Lower lobe of right lung (tissue), 2 donors: Measurements from ENCODE around the gene TRIM5. TPM values are rescaled to one million over a fixed set of nuclear protein-coding genes. Genes with fewer than 3 reads are reported as not detected.
"Not testable (repeated sequence)": the region's sequence is repeated elsewhere in the genome, so short reads cannot be mapped to it uniquely, and the experiment has no call there.

ENCODE experiments used
- ATAC-seq, 2 donors: fragments of 200-7000 bp; cut with Tn5 transposase; one replicate each; pipeline ENCODE4 v1.9.1; 2020 to 2022; ENCODE audit warnings: mild to moderate bottlenecking in 2 of 2, moderate library complexity in 2 of 2
- DNase-seq: peaks from one replicate; pipeline ENCODE4 v3.0.0-alpha.2; 2020
- H3K27ac ChIP-seq: fragments of 200-600 bp; one replicate; pipeline ENCODE4 v1.8.0; 2022
- H3K27me3 ChIP-seq: fragments of 200-600 bp; one replicate; pipeline ENCODE4 v1.8.0; 2022; ENCODE audit warnings: low read depth
- H3K36me3 ChIP-seq: fragments of 200-600 bp; one replicate; pipeline ENCODE4 v1.8.0; 2022; ENCODE audit warnings: mild to moderate bottlenecking
- H3K4me1 ChIP-seq: fragments of 200-600 bp; one replicate; pipeline ENCODE4 v1.8.0; 2022
- H3K4me3 ChIP-seq: fragments of 200-600 bp; one replicate; pipeline ENCODE4 v1.8.0; 2022; ENCODE audit warnings: mild to moderate bottlenecking
- H3K9me3 ChIP-seq: fragments of 200-600 bp; one replicate; pipeline ENCODE4 v1.8.0; 2022
- CTCF ChIP-seq: fragments of 200-600 bp; IDR thresholded peaks from one replicate; pipeline ENCODE4 v1.8.0; 2022; ENCODE audit warnings: antibody characterized with exemption, mild to moderate bottlenecking
- intact Hi-C: fragments of 100-400 bp; cut with DNase I; formaldehyde crosslinking; loops from one replicate; pipeline ENCODE4 v1.11.0; 2022
- long read RNA-seq: library from polyadenylated mRNA; unstranded; transcript quantifications from one replicate; pipeline ENCODE4 v2.0.0, GENCODE V29; 2021
- total RNA-seq: library from RNA; stranded (reverse); fragmentation: NEBNext Ultra II Directional; extraction: Animal tissue kit (Norgen Biotek cat#: 25700); gene quantifications from one replicate; pipeline ENCODE4 v1.2.1, GENCODE V29; 2021
- donor health status: DM: no; HTN: yes; CAD: no; lungs with severe emphysema.

The TRIM5 gene
- 37.1 TPM for total RNA-seq
- long read RNA-seq, transcript TRIM5-202 (8 exons, 2,991 nt): major isoform, 14 of 144 reads
- long read RNA-seq, partial matches to known transcripts: 8 of 144 reads
- long read RNA-seq, other reads (novel, unspliced or antisense): 120 of 144 reads

- DNase-seq (peak; percentile 88), ATAC-seq (peak; percentile 96 to 97)
- intact Hi-C loops: no loop called here
- TF ChIP-seq CTCF: peak; percentile 56
- Histone ChIP-seq H3K27me3 (no peaks in the 10 kb centered on the region), H3K9me3 (no peaks in the 10 kb centered on the region), H3K27ac (peak within 1 kb of the TSS; percentile 88), H3K4me3 (peak within 1 kb of the TSS; percentile 63), H3K4me1 (peaks cover 34% of the 10 kb centered on the region), H3K36me3 (peaks cover 9% of the 10 kb centered on the region)
These were observed at the start of gene TRIM5 for GRCh38 chr11:5684646-5685362. Gene TRIM5, minus strand, starts transcription at chr11:5685074. Its CDS starts 4,897 bp downstream, at chr11:5680177.

GRCh38 chr11:5727691-5728090 lies 42.8 kb upstream of the TRIM5 start:
- Histone ChIP-seq H3K4me3 (no peak overlapping the region), H3K36me3 (no peaks in the 10 kb centered on the region), H3K27me3 (no peaks in the 10 kb centered on the region), H3K9me3 (no peaks in the 10 kb centered on the region), H3K27ac (no peak overlapping the region), H3K4me1 (no peaks in the 10 kb centered on the region)
- no peak for TF ChIP-seq CTCF
- intact Hi-C loops: no loop called here
- ATAC-seq: no peak
- no peak for DNase-seq

GRCh38 chr11:5726351-5726750 lies 41.5 kb upstream of the TRIM5 start:
- no peaks in the 10 kb centered on the region for H3K9me3 ChIP-seq
- no peak for ATAC-seq
- no peak overlapping the region for H3K27ac ChIP-seq
- H3K4me1 ChIP-seq: no peaks in the 10 kb centered on the region
- intact Hi-C loops: no loop called here
- H3K4me3 ChIP-seq: no peak overlapping the region
- no peaks in the 10 kb centered on the region for H3K36me3 ChIP-seq
- no peaks in the 10 kb centered on the region for H3K27me3 ChIP-seq
- DNase-seq: no peak
- TF ChIP-seq CTCF: no peak

- no peak overlapping the region for H3K4me3 ChIP-seq
- no peaks in the 10 kb centered on the region for H3K9me3 ChIP-seq
- ATAC-seq (no peak), DNase-seq (no peak)
- intact Hi-C loops: no loop called here
- H3K27ac ChIP-seq: no peak overlapping the region
- TF ChIP-seq CTCF: no peak
- no peaks in the 10 kb centered on the region for H3K4me1 ChIP-seq
- no peaks in the 10 kb centered on the region for H3K27me3 ChIP-seq
- no peaks in the 10 kb centered on the region for H3K36me3 ChIP-seq
These were observed 37.7 kb upstream of the TRIM5 start for GRCh38 chr11:5722622-5723021.

GRCh38 chr11:5719703-5720495 lies 35.0 kb upstream of the TRIM5 start:
- intact Hi-C loops: no loop called here
- Histone ChIP-seq H3K4me3 (no peak overlapping the region), H3K27me3 (no peaks in the 10 kb centered on the region), H3K36me3 (no peaks in the 10 kb centered on the region), H3K4me1 (no peaks in the 10 kb centered on the region), H3K9me3 (no peaks in the 10 kb centered on the region), H3K27ac (no peak overlapping the region)
- DNase-seq: no peak
- no peak for ATAC-seq
- TF ChIP-seq CTCF: no peak

- not testable (repeated sequence) for H3K27me3 ChIP-seq, H3K4me3 ChIP-seq
These were observed 31.6 kb upstream of the TRIM5 start for GRCh38 chr11:5716518-5716917.

More at GRCh38 chr11:5716518-5716917, 31.6 kb upstream of the TRIM5 start:
- H3K9me3 ChIP-seq, H3K36me3 ChIP-seq, H3K4me1 ChIP-seq, ATAC-seq, intact Hi-C loops, H3K27ac ChIP-seq, DNase-seq: not testable (repeated sequence)
